ENCODE measurements around the gene BTBD9.

GRCh38 chr6:38179794-38180430 is 459.8 kb downstream of the BTBD9 start:
- TF ChIP-seq CTCF (IDR thresholded peaks at IDR 0.05; ENCODE audit: borderline replicate concordance, extremely low read depth, low read length, poor library complexity, severe bottlenecking) (no peak), EZH2 (IDR thresholded peaks at IDR 0.05; ENCODE audit: borderline replicate concordance, low read depth, low read length, severe bottlenecking) (no peak)

Data from DND-41 (cell line).